Progenitor cell of endocrine pancreas (in vitro differentiated cells): ENCODE data around the gene PKD2. TPM values are rescaled to one million over a fixed set of nuclear protein-coding genes. Genes with fewer than 3 reads are reported as not detected.

Source experiments
- DNase-seq: peaks from one replicate; pipeline ENCODE4 v3.0.0; 2021; ENCODE audit warnings: low spot score; ENCODE audit not compliant: unreplicated experiment
- H3K27ac Mint-ChIP-seq: 2 replicates; pipeline ENCODE4 v1.8.0; 2021; ENCODE audit warnings: mild to moderate bottlenecking, moderate library complexity, mixed read lengths
- H3K27me3 Mint-ChIP-seq: 2 replicates; pipeline ENCODE4 v1.8.0; 2021; ENCODE audit warnings: mixed read lengths
- H3K36me3 Mint-ChIP-seq: 2 replicates; pipeline ENCODE4 v1.8.0; 2022; ENCODE audit warnings: mixed read lengths; ENCODE audit not compliant: insufficient read depth
- H3K4me1 Mint-ChIP-seq: 2 replicates; pipeline ENCODE4 v1.8.0; 2021; ENCODE audit warnings: low read depth, mixed read lengths
- H3K4me3 Mint-ChIP-seq: 2 replicates; pipeline ENCODE4 v1.8.0; 2021; ENCODE audit warnings: low read depth, mild to moderate bottlenecking, moderate library complexity, mixed read lengths
- H3K9me3 Mint-ChIP-seq: 2 replicates; pipeline ENCODE4 v1.8.0; 2021; ENCODE audit warnings: low read depth, mixed read lengths
- total RNA-seq: library from RNA; stranded (reverse); gene quantifications from 2 replicates; pipeline ENCODE4 v1.2.1, GENCODE V29; 2021
- TF ChIP-seq, protein P1 (sequence below): fragments of 200-600 bp; sonication (generic); IDR thresholded peaks from one replicate; pipeline ENCODE4 v1.5.0; 2021; ENCODE audit warnings: antibody characterized with exemption, mild to moderate bottlenecking; ENCODE audit not compliant: unreplicated experiment

The PKD2 gene
- total RNA-seq, 1 donor from 2014 or later = 41.1 TPM

DNA sequence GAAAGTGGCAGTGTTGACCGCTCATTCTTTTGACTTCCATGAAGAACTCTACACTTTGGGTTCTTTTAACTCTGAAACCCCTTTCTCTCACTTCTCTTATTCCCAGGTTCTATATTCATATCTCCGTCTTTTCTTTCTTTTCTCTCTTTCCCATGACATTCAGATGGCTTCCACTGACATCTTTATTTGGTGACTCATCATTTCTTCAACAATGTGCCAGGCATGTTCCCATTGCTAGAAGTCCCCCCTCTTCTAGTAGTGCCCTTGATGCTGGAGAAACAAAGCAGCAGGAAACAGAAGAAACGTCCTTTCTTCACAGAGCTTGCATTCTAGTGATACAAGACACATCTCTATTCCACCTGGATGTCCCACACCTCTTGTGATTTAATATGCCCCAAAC, 33.3 kb downstream of the PKD2 start:
- Mint-ChIP-seq H3K27me3 (no peaks in the 10 kb centered on the region), H3K27ac (no peak overlapping the region), H3K4me1 (no peaks in the 10 kb centered on the region), H3K36me3 (peaks cover 31% of the 10 kb centered on the region), H3K9me3 (no peaks in the 10 kb centered on the region), H3K4me3 (no peak overlapping the region)
- TF ChIP-seq, protein P1, sequence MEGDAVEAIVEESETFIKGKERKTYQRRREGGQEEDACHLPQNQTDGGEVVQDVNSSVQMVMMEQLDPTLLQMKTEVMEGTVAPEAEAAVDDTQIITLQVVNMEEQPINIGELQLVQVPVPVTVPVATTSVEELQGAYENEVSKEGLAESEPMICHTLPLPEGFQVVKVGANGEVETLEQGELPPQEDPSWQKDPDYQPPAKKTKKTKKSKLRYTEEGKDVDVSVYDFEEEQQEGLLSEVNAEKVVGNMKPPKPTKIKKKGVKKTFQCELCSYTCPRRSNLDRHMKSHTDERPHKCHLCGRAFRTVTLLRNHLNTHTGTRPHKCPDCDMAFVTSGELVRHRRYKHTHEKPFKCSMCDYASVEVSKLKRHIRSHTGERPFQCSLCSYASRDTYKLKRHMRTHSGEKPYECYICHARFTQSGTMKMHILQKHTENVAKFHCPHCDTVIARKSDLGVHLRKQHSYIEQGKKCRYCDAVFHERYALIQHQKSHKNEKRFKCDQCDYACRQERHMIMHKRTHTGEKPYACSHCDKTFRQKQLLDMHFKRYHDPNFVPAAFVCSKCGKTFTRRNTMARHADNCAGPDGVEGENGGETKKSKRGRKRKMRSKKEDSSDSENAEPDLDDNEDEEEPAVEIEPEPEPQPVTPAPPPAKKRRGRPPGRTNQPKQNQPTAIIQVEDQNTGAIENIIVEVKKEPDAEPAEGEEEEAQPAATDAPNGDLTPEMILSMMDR = no peak
- no peak for DNase-seq

DNA sequence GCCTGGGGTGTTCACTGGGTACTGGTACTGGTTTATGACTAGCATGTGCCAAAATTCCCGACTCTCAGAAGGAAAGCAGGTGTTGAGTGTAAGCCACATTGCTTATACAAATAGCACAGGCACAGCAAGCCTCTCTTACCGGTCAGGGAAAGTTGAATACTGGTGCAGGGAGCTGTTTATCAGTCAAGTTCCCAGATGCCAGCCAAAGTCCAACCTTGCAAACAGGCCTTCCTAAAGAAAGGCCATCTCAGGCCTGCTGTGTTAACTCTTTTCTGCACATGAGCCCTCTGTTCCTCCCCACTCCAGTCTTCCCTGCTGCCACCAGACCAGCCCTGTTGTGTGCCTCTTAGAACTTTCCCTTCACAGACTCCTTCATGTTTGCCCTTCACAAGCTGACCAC, 34.2 kb downstream of the PKD2 start:
- Mint-ChIP-seq H3K27me3 (no peaks in the 10 kb centered on the region), H3K36me3 (peaks cover 28% of the 10 kb centered on the region), H3K27ac (no peak overlapping the region)

DNA sequence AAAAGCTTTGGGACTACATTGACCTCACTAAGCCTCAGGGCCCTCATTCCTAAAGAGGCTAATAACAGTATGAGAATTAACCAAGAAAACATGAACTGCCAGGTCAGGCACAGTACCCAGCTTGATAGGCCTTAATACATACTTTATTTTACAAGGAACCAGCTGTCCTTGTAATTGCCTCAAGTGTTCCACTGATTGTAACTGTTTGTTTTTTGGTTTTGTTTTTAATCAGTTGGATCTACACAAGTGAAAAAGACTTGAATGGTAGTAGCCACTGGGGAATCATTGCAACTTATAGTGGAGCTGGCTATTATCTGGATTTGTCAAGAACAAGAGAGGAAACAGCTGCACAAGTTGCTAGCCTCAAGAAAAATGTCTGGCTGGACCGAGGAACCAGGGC, 35.6 kb downstream of the PKD2 start:
- Mint-ChIP-seq H3K27me3 (no peaks in the 10 kb centered on the region), H3K36me3 (peaks cover 29% of the 10 kb centered on the region), H3K27ac (no peak overlapping the region), H3K9me3 (no peaks in the 10 kb centered on the region), H3K4me1 (no peaks in the 10 kb centered on the region), H3K4me3 (no peak overlapping the region)
- DNase-seq = no peak
- TF ChIP-seq, protein P1 = no peak

More for the DNA sequence above, 34.2 kb downstream of the PKD2 start:
- Mint-ChIP-seq H3K9me3 (no peaks in the 10 kb centered on the region), H3K4me1 (no peaks in the 10 kb centered on the region), H3K4me3 (no peak overlapping the region)
- TF ChIP-seq, protein P1 = no peak
- no peak for DNase-seq

DNA sequence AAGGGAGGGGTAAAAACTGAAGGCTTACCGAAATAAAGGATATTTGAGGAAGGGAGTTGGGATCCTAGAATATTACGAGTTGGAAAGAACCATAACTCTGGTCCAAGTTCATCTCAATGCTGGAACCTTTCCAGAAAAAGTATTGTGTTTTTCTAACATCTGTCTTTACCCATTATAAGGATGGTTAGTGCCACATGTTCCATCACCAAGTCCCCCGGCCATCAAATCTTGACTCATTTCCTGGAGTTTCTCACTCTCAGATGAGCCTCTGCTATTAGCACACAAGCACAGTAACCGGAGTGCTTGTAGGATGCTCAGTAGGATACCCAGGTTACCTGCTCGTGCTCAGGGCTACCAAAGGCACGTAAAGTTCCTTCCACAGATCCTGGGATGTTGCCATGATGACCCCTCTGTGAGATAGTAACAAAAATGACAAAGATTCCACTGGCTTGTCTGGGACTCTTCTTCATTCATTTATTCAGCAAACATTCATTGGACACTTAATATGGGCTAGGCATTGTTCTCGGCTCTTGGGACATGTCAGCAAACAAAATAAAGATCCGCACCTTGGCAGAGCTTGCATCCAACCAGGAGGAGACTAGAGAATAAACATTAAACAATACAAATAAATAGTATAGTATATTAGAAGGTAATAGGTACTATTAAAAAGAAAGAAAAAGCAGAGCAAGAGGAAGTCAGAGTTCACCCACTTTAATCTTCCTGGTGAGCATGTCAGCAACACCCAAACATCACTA, 36.3 kb downstream of the PKD2 start:
- TF ChIP-seq, protein P1 = no peak

DNA sequence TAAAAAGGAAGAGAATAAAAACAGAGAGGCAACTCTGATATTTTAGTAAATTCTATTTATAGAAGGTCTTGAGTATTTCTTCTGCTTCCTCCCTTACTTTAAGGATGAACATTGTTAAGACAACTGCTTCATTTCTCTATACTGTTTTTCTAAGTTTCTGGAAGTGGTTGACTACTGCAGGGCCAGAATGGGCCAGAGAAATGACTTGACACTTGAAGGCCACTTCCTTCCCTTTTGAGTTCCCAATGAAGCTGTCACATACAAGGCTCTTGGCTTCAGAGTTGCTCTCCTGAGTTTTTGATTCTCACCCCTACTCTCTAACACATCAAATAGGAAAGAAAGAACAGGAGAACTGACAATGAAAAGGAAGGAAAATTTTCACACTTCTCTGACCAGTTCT, 37.6 kb downstream of the PKD2 start:
- H3K9me3 Mint-ChIP-seq = no peaks in the 10 kb centered on the region
- TF ChIP-seq, protein P1 = no peak
- H3K27me3 Mint-ChIP-seq = no peaks in the 10 kb centered on the region
- H3K4me1 Mint-ChIP-seq = no peaks in the 10 kb centered on the region
- no peak overlapping the region for H3K4me3 Mint-ChIP-seq
- peaks cover 27% of the 10 kb centered on the region for H3K36me3 Mint-ChIP-seq
- DNase-seq = no peak
- H3K27ac Mint-ChIP-seq = no peak overlapping the region

More for the DNA sequence above, 36.3 kb downstream of the PKD2 start:
- Mint-ChIP-seq H3K4me1 (no peaks in the 10 kb centered on the region), H3K27me3 (no peaks in the 10 kb centered on the region), H3K4me3 (no peak overlapping the region), H3K9me3 (no peaks in the 10 kb centered on the region), H3K27ac (no peak overlapping the region), H3K36me3 (peaks cover 30% of the 10 kb centered on the region)
- DNase-seq = no peak
